ENCODE data around the gene PIGN.

Gene PIGN

DNA sequence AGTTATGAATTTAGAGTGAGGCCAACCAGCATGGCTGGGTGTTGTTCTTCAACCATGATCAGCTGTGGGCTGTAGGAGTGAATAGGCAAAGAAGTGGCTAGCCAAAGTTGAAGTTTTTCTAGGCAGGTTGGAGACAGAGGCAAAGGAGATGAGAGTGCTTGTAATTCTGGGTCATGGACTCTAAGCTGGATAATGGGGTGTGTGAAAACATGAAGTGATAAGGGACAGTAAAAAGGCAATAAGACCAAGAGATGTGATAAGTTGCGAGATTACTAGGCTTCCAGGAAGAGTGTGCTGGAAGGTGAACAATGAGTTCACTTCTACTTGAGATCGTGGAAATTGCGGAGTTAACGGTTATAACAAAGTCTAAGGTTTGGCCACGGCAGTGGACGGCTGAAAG, 175.4 kb downstream of the PIGN start:
- no peak for DNase-seq (ENCODE audit: low read depth)

GRCh38 chr18:62009521-62009920, 177.3 kb downstream of the PIGN start:
- no peak for DNase-seq (ENCODE audit: low read depth)

- DNase-seq (ENCODE audit: low read depth) = no peak
Observed at GRCh38 chr18:62001396-62001795, 185.5 kb downstream of the PIGN start.

- DNase-seq (ENCODE audit: low read depth) = peak; percentile 97
Observed at GRCh38 chr18:61998957-61999356, 187.9 kb downstream of the PIGN start.

DNA sequence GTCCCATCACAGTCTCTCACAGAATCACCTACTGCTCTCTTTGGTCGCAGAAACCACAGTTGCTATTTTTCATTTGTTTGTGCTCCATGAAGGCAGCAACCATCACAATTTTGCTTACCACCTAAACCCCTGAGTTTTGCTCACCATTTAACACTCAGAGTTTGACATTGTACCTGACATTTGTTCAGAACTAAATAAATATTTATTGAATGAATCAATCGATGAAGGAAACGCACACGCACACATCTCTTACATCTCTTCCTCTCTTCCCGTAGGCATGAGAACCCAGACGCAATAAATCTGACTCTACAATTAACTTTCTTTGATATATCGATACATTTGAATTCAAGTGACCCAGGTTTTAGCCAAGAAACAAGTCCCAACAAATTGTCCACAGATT, 188.5 kb downstream of the PIGN start:
- DNase-seq (ENCODE audit: low read depth) = no peak

DNA sequence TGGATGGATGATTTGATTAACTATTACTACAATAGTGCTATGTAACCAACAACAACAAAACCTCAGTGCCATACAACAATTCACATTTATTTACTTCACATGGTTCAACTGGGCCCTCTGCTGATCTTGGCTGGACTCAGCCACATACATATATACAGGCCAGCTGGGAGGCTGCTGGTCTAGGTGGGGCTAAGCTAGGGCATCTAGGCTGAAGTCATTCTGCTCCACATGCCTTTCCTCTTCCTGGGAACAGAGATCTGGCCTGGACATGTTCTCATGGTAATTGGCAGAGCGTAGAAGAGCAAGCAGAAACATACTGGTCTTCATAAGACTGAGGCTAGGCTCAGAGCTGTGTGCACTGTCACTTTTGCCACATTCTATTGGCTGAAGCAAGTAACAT, 191.2 kb downstream of the PIGN start:
- no peak for DNase-seq (ENCODE audit: low read depth)

GRCh38 chr18:61993831-61994230, 193.0 kb downstream of the PIGN start:
- DNase-seq (ENCODE audit: low read depth) = no peak

- DNase-seq (ENCODE audit: low read depth) = peak; percentile 83
Observed at GRCh38 chr18:61992923-61993322, 193.9 kb downstream of the PIGN start.

DNA sequence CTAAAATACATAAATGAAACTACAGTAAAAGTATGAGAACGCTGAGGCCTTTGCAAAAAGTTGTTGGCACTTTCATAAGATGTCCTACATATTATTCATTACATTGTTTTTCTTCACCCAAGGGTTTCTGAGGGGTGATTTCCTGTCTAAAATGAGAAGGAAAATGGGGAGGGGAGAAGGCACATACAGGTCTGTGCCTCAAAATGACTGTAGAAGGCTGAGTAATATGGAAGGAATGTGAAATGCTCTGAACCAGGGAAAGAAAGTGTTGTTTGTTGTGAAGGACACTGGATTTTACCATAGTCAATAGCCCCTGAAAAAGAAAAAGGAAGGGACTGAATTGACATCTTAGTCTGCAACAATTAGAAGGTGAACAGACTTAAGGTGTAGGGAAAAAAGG, 194.6 kb downstream of the PIGN start:
- peak; percentile 91 for DNase-seq (ENCODE audit: low read depth)

- no peak for DNase-seq (ENCODE audit: low read depth)
Observed at GRCh38 chr18:61991836-61992235, 195.0 kb downstream of the PIGN start.

DNA sequence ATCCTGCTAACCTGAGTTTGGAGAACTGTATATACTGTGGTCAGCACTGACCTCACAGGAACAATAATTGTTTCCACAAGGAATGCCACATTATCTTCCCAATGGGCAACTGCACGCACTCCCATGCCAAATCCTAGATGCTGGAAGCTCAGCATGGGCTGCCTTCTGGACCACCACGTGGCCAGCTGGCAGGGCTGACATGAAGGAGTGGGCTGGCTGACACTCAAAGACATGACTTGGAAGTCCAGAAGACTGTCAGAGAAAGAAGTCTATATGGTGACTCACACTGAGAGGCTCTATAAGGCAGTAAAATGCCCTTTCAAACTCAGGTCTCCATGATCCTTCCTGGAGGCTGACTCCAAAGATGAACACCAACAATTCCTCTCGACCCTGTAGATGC, 195.7 kb downstream of the PIGN start:
- peak; percentile 81 for DNase-seq (ENCODE audit: low read depth)

Data from EH (cell line).